HL-60/S4 (cell line): ENCODE measurements around the gene RPAIN.

Source experiments
- in situ Hi-C: fragments of 300-500 bp; cut with MboI; formaldehyde crosslinking; loops from 2 replicates; pipeline ENCODE4 v1.14.3; 2022; ENCODE audit warnings: low sequenced_read_pairs

RPAIN gene

GRCh38 chr17:5481451-5481850, 61.5 kb downstream of the RPAIN start:
- in situ Hi-C loops, result no loop called here
